ENCODE results near the gene TCP10L.

- TF ChIP-seq EZH2 (IDR thresholded peaks at IDR 0.05) = no peak
- no peak for TF ChIP-seq POLR2AphosphoS5 (IDR thresholded peaks at IDR 0.05; ENCODE audit: borderline replicate concordance, low read depth, low read length)
- TF ChIP-seq FOXP2 (optimal IDR thresholded peaks at IDR 0.05; ENCODE audit: control extremely low read depth, extremely low read length, insufficient read depth) = no peak
These were observed 17.8 kb upstream of the TCP10L start for GRCh38 chr21:32603131-32603530.

All from SK-N-MC (cell line).